Amniotic epithelial cell (primary cell): ENCODE data around the gene RANBP9.

Experiments used
- DNase-seq: peaks from one replicate; pipeline ENCODE4 v3.0.0-alpha.2; 2010; ENCODE audit warnings: low read depth

The RANBP9 gene

DNA sequence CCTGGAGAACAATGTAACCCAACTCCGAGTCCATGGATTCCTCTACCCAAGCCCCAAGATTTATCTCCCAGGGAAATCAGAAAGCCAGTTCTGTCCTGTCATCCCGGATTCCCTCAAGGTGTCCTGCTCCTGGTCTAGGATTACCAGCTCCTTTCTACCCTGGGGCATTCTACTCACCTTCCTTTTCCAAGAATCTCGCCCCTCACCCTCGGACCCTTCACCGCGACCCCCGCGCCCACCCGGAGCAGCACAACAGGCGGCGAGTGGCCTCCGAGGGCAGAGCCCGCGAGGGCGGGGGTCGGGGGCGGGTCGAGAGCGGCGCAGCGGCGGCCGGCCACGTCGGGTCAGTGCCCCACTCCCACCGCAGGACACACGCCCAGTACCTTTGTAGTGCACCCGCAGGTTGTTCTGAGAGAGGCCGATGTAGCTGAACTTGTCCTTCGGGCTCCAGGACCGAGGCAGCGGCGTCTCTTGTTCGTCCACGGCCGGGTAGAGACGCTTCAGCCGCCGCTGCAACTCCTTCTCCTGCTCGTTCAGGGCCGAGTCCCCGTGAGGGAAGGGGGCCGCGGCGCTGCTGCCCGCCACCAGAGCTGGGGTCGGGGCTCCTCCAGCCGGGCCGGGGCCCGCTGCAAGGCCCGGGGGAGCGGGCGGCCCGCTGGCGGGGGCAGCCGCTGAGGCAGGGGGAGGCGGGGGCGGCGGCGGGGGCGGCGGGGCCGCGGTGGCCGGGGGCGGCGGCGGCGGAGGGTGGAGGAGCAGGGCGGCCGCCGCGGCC, 897 bp downstream of the RANBP9 start:
- DNase-seq, result no peak

DNA sequence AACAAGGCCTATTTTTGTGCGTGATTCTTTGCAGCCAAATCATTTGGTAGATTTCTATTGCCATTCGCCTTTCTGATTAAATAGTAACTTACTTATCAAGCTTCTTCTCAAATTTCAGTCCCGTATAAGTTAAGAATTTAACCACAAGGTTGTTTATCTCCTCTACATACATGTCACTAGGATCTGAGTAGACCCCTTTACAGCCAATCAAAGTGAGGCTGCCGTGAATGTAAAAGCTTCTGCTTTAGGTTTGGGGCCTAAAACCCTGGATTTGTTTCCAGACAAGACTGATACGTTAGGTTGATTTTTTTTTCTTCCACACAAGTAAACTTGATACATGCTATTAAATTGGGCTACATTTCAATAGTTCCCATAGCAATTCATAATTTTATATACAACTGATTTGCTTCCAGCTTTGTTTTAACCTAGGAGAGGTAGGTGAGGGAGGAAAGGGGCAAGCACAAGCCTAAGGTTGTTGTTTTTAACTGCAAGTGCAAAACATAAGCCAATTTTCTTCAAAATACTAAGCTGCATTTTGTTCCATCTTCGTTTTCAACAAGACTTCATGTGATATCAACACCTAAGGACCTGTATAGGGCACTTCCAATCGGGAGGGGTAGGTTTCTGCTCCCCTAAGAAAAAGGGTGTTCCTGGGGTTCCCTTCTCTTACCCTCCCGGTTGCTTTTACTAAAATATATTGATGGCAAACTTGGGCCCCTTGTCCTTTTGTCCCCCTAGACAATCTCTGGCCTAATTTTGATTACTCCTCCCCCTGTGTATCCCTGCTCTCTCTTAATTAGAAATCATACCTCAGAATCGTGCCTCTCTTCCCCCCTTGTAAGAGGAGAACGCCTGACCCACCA, 1.7 kb downstream of the RANBP9 start:
- peak; percentile 46 for DNase-seq

DNA sequence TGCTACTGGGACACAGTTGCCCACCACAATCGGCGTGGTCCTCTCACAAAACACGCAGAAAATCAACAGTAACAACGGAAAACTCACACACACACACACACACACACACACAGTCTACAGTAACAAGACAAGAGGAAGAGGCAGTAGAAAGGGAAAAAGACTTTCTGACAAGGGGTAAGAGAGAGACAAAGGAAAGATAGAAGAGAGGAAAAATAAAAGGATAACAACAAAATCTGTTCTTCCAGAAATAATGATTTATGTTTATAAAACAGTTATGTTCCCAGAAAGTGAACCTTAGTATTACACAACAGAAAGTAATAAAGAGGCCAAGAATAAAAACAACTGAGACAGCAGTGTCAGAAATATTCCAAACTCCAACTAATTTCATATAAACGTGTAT, 2.9 kb downstream of the RANBP9 start:
- DNase-seq, result peak; percentile 52

DNA sequence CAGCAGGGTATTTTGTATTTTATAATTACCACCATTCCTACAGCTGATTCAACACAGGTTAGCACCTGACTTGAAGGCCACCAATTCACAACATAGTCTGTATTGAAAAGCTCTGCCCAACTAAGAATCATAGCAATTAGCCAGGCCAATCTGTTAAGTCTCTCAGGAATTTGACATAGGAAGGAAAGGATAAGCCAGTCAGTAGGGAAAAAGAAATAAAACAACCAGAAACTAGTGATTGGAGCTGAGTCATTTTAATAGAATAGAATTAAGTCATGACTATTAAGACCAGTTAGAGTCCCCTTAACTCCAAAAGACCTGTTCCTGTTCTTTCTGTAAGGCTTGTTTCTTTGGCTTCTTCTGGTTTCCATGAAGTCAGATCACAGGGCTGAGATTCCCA, 8.1 kb downstream of the RANBP9 start:
- DNase-seq, result no peak

DNA sequence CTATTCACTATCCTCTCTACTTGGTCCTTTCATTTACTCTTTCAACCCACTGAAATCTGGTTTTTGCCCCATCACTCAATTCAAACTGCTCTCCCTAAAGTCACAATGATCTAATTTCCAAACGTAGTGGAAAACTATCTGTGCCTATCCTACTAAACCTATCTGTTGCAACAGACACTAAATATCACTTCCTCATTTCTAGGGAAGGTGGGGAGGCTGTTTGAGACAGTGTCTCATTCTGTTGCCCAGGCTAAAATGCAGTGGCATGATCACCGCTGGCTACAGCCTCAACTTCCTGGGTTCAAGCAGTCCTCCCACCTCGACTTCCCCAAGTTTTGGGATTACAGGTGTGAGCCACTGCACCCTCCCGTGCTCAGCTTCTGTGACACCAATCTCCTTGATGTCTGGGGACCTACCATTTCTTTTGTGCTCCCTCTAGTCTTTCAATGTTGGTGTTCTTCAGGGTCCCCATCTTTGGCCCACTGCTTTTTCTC, 8.8 kb downstream of the RANBP9 start:
- no peak for DNase-seq

DNA sequence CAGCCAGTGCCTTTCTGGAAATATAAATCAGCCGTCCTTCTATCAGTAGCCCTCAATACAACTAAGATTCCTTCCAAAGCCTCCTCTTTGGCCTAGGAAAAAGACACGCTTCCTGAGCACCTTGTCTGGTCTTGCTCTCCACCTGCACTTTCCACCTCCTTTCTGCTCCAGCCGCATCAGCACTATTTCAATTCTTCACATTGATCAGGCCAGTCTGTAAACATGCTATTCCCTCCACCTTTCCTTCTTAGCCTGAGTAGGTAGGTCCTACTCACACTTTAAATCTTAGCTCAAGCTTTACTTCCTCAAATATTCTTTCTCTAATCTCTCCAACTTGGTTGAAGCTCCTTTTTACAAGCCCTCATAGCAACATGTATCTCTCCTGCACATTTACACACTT, 11.4 kb downstream of the RANBP9 start:
- no peak for DNase-seq

DNA sequence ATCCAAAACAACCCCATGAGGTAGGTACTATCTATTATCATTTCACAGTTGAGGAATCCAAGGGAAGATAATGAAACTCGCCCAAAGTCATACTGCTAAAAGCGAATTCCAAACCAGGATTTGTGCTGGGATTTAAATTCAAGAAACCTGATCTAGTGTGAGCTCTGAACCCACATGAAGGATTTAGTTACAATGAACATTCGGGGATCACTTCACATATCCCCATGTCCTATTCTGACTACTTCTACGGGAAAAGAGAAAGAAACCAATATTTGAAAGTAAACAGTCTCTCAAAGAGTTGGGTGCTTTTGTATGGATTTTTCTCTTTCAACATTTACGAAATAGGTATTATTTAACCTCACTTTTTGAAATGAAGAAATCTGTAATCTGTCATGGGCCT, 12.9 kb downstream of the RANBP9 start:
- DNase-seq, result no peak

DNA sequence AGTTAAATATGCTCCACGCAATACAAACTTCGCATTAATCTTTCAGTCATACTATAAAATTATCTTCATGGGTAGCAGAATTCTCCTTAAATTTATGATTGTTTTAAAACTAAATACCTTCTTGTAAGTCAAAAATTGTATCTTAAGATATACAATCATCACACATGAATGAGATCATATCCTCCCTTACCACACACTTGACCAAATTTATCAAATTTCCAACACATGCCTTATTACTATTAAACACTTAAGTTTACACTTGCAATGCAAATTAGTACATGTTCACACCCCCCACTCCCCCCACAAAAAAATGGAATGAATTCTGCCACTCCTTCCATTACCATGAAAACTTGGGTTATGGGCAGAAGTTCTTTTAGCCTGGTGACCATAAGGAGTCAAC, 13.8 kb downstream of the RANBP9 start:
- DNase-seq, result no peak

DNA sequence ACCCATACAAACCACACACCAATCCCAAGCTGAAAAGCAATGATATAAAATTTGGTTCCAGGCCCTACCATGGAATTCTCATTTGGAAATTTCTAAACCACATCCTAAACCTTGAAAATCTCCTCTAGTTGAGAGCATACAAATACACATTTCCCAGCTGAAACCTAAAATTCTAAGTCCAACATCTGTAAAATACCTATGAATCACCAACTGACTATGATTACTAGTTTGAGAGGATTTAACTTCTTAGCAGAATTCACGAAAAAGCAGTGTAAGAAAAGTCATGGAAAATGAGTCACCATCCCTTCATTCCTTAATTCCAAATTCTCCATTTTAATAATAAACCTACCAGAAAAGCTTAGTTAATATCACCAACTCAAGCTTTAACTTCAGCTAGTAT, 15.4 kb downstream of the RANBP9 start:
- peak; percentile 65 for DNase-seq

DNA sequence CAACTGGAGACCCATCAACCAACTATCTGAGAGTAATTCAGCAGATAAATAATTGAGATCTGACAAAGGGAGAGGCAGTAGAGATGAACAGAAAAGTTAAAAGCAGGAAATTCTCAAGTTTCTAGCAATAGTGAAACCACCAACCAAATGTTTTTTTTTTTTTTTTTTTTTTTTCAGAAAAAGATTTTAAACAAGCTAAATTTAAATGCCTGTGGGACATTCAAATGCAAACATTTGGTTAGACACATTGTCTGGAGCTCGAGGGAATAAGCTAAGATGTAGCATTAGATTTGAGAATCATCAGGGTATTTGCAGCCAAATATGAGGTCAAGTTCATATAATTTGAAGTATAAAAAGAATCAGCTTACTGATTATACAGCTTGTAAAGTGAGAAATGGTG, 16.4 kb downstream of the RANBP9 start:
- DNase-seq, result no peak

DNA sequence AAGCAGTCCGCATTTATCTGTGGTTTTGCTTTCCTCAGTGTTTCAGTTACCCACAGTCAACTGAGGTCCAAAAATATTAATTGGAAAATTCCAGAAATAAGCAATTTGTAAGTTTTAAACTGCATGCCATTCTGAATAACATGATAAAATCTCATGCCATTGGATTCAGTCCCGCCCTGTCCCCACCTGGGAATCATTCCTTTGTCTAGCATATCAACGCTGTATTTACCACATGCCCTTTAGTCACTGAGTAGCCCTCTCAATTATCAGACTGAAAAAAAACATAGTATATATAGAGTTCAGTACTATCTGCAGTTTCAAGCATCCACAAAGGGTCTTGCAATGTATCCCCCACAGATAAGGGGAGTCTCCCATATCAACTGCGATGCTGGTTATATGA, 17.1 kb downstream of the RANBP9 start:
- DNase-seq, result no peak

DNA sequence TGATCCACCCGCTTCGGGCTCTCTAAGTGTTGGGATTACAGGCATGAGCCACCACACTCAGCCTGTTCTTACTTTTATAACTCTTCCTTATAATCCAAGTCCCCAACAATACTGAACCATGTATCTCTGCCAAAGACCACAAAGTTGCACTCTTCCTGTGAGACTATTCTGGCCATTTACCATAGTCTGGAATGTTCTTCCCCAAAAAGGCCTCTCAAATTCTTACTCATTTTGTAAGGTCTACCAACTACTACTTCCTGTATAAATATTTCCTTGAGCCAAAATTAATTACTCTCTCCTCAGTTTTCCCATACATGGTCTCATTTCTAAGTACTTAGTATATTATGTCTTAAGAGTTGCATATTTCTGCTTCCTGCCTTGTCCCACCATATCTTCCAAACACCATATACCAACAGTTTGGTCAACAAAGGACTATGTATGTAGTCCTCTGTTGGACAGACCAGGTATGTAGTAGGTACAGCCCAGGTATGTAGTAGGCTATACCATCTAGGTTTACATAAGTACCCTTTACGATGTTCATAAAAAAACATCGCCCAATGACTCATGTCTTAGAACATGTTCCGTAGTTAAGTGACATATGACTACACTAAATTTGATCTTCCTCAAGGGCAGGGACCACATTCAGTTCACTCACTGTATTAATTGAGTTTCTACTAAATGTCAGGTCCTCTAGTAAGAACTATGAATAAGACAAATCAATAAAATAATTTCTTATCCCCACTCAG, 22.0 kb downstream of the RANBP9 start:
- DNase-seq, result no peak

DNA sequence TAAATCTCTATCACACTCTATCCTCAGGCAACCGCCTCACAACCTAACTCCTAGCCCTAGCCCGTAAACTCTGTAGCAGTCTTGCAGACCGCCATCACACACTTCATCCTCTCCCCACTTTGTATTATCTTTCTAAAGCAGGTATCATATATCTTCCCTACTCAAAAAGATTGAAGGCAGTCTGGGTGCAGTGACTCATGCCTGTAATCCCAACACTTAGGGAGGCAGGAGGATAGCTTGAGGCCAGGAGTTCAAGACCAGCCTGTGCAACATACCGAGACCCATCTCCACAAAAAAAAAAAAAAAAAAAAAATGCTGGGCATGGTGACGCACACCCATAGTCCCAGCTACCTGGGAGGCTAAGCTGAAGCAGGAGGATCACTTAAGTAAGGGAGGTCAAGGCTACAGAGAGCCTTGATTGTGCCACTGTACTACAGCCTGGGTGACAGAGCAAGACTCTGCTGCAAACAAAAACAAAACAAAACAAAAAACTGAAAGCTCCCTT, 22.9 kb downstream of the RANBP9 start:
- peak; percentile 15 for DNase-seq

DNA sequence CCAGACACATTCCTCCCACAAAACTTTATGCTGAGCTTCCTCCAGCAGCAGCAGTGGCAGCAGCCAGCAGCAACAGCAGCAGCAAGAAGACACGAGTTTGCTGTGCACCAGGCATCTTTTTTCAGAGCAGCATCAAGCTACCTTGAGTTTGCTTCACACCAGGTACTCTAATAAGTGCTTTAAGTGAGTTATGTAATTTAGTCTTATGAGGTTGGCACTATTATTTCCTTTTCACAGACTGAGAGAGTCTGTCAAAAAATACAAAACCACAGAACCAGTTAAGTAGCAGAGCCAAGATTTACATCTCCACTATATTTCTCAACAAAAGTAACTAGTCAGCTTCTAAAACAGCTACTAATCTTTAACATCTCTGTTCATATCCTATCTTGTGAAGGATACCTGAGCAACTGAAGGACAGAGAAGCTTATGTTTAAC, 23.7 kb downstream of the RANBP9 start:
- peak; percentile 21 for DNase-seq

DNA sequence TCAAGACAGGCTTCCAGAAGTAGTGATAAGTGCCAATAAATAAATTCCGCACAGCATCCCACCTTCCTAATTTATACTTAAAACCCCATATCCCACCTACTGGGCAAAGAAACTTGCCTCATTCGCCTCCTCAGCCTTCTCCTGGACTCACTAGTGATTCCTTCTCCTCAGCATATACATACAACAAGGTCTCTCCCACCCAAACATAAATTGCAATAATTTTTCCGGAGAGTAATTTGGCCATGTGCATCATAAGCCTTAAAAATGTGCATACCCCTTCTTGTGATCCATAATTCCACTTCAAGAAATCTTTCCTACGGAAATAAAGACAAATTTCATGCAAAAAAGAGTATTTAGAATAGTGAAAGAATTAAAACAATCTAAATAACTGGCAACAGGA, 26.8 kb downstream of the RANBP9 start:
- no peak for DNase-seq

DNA sequence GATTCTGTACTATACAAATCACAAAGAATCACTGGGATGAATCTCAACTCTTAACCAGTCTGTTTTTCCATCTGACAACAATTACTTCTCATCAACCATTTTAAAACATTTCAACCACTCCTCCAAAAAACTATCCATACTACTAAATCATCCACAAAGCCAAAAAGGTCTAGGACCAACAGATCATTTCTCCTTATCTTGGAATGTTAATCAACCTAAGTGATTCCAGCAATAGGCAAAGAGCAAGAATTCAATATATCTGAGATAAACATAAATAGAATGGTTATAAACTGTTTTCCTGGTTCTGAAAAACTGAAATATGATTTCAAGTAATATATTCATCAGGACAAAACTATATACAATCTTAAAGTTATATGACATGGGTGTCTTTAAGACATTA, 28.6 kb downstream of the RANBP9 start:
- no peak for DNase-seq

DNA sequence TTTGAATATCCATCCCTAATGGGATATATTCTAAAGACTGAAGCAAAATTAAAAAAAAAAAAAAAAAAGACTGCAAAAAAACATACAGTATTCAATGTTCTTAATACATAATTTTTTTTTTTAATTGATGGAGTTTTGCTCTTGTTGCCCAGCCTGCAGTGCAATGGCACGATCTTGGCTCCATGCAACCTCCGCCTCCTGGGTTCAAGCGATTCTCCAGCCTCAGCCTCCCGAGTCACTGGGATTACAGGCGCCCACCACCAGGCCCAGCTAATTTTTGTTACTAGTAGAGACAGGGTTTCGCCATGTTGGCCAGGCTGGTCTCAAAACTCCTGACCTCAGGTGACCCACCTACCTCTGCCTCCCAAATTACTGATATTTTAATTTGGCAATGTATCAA, 29.3 kb downstream of the RANBP9 start:
- no peak for DNase-seq

DNA sequence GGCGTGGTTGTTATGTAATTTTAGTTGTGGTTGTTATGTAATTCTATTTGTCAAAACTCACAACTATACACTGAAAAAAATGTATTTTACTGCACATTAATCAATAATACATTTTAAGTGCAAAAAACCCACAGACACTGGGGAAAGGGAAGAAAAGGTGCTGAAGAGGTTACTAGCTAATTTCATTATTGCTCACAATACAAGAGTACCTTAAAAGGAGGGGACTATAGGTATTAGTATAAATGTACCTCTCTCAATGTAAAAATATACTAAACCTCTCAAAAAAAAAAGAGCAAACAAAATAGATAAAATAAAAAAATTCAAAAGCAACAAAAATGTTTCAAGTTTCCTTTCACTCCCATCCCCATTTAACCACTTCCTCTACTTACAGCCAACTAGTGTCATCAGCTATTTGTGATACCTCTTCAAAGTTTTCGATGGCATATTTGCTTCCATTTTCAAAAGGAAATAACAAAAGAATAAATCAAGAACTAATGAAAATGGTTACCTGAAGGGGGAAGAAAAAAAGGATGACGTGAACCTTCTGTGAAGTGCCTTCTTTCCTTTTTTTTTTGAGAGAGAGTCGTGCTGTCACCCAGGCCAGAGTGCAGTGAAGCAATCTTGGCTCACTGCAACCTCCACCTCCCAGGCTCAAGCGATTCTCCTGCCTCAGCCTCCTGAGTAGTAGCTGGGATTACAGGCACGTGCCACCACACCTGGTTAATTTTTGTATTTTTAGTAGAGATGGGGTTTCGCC, 30.2 kb downstream of the RANBP9 start:
- no peak for DNase-seq

DNA sequence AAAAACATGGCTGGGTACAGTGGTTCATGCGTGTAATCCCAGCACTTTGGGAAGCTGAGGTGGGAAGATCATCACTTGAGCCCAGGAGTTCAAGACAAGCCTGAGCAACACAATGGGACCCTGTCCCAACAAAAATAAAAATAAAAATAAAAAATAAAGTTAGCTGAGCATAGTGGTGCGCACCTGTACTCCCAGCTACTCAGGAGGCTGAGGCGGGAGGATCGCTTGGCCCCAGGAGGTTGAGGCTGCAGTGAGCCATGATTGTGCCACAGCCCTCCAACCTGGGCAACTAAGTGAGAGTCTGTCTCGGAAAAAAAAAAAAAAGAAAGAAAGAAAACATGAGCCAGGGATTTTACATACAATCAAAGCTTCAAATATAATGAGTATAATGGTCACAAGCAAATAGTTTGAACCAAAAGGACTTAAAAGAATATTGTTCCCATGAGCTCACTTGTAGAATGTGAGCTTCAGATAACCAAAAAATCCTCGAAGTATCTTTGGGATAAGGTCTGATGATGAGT, 31.1 kb downstream of the RANBP9 start:
- DNase-seq, result no peak

DNA sequence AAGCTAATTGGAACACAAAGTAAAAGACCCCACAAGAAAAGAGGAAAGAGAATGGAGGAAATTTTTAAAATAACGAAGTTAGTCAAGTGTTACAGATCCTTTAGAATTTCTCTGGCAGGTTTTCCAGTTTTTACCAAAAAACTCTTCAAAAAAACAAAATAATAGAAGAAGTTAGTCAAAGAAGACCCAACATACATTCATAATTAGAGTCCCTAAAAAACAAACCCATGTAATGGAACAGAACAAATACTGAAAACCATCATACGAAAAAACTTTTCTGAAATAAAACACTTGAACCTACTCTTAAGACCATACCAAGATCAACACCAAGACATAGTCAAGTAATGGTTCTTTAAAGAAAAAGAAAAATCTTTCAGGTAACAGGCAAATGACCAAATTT, 31.6 kb downstream of the RANBP9 start:
- no peak for DNase-seq

DNA sequence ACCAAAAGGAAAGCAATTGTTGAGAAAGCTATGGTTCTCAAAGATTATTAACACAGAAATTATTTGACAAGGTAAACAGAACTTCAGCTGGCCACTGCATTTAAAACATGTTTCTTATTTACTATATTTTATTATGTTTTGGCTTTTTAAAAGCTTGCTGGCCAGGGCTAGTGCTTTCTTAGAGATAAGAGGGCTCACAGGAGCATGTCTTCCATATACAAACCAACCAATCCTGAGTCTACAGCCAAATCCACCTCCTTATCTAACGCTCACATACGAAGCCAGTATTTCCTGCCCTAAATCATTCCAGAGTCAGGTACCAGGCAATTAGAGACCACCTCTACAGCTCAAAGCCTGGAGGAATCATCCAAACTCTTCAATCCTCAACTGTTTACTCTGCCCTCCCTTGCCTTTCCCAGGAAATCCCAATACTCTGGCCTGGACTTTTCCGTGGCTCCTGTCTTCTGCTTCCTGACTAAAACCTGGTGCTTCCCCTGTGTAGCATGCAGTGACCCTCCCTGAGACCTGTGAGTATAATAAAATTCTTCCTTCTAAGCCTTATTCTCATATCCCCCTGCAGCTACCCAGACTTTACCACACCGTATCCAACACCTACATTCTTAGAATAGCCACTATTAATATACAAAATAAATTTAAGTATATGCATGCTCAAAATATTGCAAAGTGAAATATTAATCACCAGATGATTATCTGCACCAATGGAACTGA, 33.2 kb downstream of the RANBP9 start:
- DNase-seq, result peak; percentile 56
